ENCODE measurements around the gene GLRX2. TPM values are rescaled to one million over a fixed set of nuclear protein-coding genes. Genes with fewer than 3 reads are reported as not detected.

GLRX2 gene, protein sequence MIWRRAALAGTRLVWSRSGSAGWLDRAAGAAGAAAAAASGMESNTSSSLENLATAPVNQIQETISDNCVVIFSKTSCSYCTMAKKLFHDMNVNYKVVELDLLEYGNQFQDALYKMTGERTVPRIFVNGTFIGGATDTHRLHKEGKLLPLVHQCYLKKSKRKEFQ
- 19.3 and 23.8 TPM in 2 replicates for total RNA-seq

DNA sequence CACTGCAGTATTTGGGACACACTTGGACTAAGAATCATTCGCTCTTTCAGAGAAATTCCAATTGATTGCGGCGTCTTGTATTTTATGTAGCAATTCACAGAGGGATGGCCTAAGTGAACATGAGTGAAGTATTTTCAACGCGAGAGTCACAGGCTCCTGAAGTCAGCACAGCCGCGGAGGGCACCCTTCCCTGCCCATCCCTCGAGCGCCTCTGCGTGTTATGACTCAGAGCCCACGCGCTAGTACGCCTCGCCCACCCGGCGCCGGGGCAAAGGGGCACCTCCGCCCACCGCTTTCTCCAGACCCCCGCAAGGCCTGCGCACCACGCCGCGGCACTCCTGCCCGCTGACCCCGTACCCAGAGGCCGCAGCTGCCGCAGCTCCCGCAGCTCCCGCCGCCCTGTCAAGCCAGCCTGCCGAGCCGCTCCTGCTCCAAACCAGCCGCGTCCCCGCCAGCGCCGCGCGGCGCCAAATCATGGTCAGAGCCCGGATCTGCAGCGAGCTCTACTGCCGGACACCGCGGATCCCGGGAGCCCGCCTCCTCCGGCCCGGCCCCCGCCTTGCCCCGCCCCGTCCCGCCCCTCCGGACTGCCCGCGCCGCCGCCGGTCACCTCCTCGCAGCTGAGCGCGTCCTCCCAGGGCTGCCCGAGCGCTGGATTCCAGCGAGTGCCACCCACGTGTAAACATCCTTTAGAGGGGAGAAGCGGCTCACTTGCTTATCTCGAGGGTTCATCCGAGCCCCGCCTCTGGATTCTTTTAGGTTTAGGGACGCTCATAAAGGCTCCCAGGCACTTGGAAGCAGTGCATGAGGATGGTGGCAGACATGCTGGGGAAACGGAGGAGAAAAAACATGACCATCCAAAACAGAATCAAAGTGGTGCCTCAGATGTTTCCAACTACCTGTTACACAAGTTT lies at the start of gene GLRX2:
GLRX2 (minus strand) TSS at position 508 of the 914 bp plus-strand sequence; CDS start at position 476, 32 bp downstream.

DNA sequence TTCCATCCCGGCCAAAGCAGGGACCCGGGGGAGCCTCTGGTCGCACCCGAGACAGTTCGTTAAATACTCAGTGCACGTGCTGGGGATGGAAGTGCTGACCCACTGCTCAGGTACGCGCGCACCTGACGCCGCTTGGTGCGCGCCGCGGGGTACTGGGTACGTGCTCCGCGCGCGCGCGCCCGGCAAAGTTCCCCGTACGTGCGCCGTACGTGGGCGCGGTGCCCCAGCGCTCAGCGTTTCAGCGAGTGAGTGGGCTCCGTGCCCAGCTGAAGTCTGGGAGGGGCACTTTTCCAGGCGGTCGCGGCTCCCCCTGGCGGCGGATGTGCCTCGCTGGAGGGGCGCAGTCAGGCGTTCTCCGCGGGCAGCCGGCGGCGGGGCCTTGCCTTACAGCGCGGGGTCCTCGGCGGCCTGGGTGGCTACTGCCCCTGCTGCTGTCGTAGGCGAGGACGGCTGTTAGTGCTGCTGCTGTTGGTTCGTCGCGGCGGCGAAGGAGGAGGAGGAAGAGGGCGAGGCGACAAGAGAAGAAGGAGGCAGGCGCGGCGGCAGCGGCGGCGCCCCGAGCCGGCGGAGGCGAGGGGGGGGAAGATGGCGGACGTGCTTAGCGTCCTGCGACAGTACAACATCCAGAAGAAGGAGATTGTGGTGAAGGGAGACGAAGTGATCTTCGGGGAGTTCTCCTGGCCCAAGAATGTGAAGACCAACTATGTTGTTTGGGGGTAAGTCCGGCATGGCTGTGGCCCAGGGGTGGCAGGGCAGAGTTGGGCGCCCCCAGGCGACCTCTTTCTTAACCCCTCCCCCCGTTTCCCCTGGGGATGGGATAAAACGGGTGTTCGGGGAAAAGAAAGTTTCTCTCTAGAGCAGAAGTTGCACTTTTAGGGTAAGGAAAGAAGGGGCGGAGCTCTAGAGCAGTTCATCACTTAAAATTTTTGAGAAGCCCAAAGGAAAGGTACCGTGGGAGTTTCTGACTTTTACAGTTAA lies 16.7 kb upstream of the GLRX2 start, which contains the start of gene CDC73:
CDC73 (plus strand) TSS at position 416 of the 978 bp plus-strand sequence; CDS start at position 586, 170 bp downstream.

DNA sequence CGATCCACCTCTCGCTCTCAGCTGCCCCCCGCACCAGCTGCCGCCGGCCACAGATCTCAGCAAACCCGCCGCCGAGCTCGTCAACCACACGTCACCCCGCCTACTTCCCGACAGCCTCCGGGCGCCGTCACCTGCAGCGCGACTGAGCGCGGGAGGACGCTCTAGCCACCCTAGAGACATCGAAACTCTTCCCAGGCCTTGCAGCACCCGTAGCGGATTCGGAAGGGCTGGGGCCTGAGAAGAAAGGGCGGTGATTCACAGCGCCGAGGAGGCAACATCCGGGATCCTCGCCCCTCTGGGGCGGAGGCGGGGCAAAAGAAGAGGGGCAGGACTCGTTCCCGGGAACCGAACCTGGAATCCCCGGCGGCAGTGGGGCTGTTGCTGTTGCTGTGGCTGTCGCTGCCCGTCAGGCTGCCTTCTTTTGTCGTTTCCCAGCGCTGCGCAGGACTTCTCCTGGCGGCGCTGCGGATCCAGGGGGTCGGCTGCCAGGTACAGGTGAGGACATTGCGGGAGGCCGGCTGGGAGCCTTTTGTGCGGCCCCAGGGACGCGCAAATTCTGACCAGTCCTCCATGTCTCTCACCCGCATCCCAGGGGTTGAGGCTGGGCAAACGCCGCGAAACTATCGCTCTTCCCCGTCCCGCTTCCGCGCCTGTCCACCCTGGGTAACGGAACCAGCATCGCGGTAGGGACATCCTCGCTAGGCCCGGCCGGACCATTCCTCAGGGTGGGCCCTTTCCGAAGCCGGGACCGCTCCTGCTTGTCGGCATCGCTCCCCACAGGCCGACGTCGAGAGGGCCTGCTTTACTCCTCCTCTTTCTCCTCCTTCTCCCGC lies 45.7 kb downstream of the GLRX2 start, which contains the start of the genes RO60 and UCHL5:
RO60 (plus strand) TSS at position 331 of the 833 bp plus-strand sequence. CDS start 9,443 bp downstream, outside the sequence.
UCHL5 (minus strand) TSS at position 79 of the 833 bp plus-strand sequence. CDS start 100 bp downstream, outside the sequence.

Small RNA genes within 50 kb of the gene (small RNA-seq; reads per million reads assigned to genes)
- not detected for gene MIR1278
- 3.9 reads per million, percentile 74 among the genes with 10 or more reads in this experiment for gene SCARNA18B

Other genes starting within 250 kb of the GLRX2 start
- 58.5 and 64.0 TPM in 2 replicates for gene UCHL5, start 46.1 kb downstream of the GLRX2 start, total RNA-seq
- 165 and 177 TPM in 2 replicates for gene RO60, start 45.8 kb downstream of the GLRX2 start, total RNA-seq
- gene CDC73, start 16.6 kb upstream of the GLRX2 start, total RNA-seq: 40.4 and 42.5 TPM in 2 replicates
- not detected in 2 replicates for gene B3GALT2, start 81.2 kb upstream of the GLRX2 start, total RNA-seq

Measured in thoracic aorta endothelial cell (primary cell).